Thoracic aorta endothelial cell (primary cell): ENCODE data around the gene PTPN2. TPM values are rescaled to one million over a fixed set of nuclear protein-coding genes. Genes with fewer than 3 reads are reported as not detected.

Experiments
- small RNA-seq: library from RNA; depleted of rRNA; stranded (forward); fragments of <200 nt; gene quantifications from one replicate; pipeline ENCODE3, GENCODE V24; 2012
- total RNA-seq: library from RNA; depleted of rRNA; stranded (reverse); fragments of >200 nt; gene quantifications from 2 replicates; pipeline ENCODE4 v1.2.3, GENCODE V29; 2012

The PTPN2 gene
- 18.2 and 26.1 TPM in 2 replicates for total RNA-seq

GRCh38 chr18:12883684-12884405 lies at the start of gene PTPN2:
TSS of gene PTPN2 (minus strand) at chr18:12884237. CDS start at chr18:12884141, 96 bp downstream.

Small RNA genes lying within 50 kb of the gene (small RNA-seq; reads per million reads assigned to genes)
- not detected for gene RF00019

Other genes with a start within 250 kb of the PTPN2 start
- 43.9 and 68.8 TPM in 2 replicates for gene SPIRE1, start 226.1 kb downstream of the PTPN2 start, total RNA-seq
- gene CEP76, start 181.5 kb downstream of the PTPN2 start, total RNA-seq, result 14.9 and 17.4 TPM in 2 replicates
- 73.7 and 104 TPM in 2 replicates for gene PSMG2, start 181.2 kb downstream of the PTPN2 start, total RNA-seq
- 59.2 and 63.2 TPM in 2 replicates for gene SEH1L, start 63.8 kb upstream of the PTPN2 start, total RNA-seq
- gene CEP192, start 107.1 kb upstream of the PTPN2 start, total RNA-seq, result 39.5 and 43.5 TPM in 2 replicates